PC-9 (cell line): ENCODE data around the gene C12orf50. TPM values are rescaled to one million over a fixed set of nuclear protein-coding genes. Genes with fewer than 3 reads are reported as not detected.
A peak's percentile ranks its signal among the peaks of the same experiment; 100 is the strongest.

Experiments
- BruUV-seq: library from RNA; stranded (reverse); fragments of 400-500 nt; replicated peaks from 2 replicates; lab custom pipeline; 2021; lab: Mats Ljungman, UMichigan
- CTCF ChIA-PET: fragments of 300-600 bp; sonication (Branson Sonifier 250); formaldehyde crosslinking; loops from one replicate; lab custom pipeline; 2022; ENCODE audit warnings: antibody characterized with exemption; lab: Charles Lee
- POLR2A ChIA-PET: fragments of 300-600 bp; sonication (Branson Sonifier 250); formaldehyde crosslinking; loops from one replicate; lab custom pipeline; 2022; ENCODE audit warnings: antibody characterized with exemption; ENCODE audit not compliant: unreplicated experiment; lab: Charles Lee
- DNase-seq, 2 experiments: peaks; one replicate each; pipeline versions ENCODE4 v3.0.0 to v3.0.0-alpha.2; 2015 to 2022; ENCODE audit warnings: mixed read lengths in 1 of 2
- H2AFZ ChIP-seq: fragments of 200-600 bp; sonication (generic); 2 replicates; pipeline ENCODE4 v1.8.1; 2017; ENCODE audit warnings: antibody characterized with exemption
- H3F3A ChIP-seq: fragments of 200-600 bp; sonication (generic); 2 replicates; pipeline ENCODE4 v1.8.1; 2017; ENCODE audit warnings: antibody characterized with exemption, mild to moderate bottlenecking, low read depth; ENCODE audit not compliant: insufficient read depth
- H3K27ac ChIP-seq: fragments of 200-600 bp; sonication (generic); 2 replicates; pipeline ENCODE4 v1.6.1; 2016; ENCODE audit warnings: mixed run types
- H3K27me3 ChIP-seq: fragments of 200-600 bp; sonication (generic); 2 replicates; pipeline ENCODE4 v1.6.1; 2016; ENCODE audit warnings: low read depth, mixed run types; ENCODE audit not compliant: insufficient read depth
- H3K36me3 ChIP-seq: fragments of 200-600 bp; sonication (generic); 2 replicates; pipeline ENCODE4 v1.6.1; 2016; ENCODE audit warnings: low read depth, mixed run types
- H3K4me1 ChIP-seq: fragments of 200-600 bp; sonication (generic); replicated peaks from 2 replicates; pipeline ENCODE4 v1.6.1; 2016; ENCODE audit warnings: mixed run types; ENCODE audit not compliant: insufficient read depth
- H3K4me2 ChIP-seq: fragments of 200-600 bp; sonication (generic); 2 replicates; pipeline ENCODE4 v1.6.1; 2017; ENCODE audit warnings: mixed run types
- H3K4me3 ChIP-seq: fragments of 200-600 bp; sonication (generic); 2 replicates; pipeline ENCODE4 v1.6.1; 2016; ENCODE audit warnings: mixed run types
- H3K79me2 ChIP-seq: fragments of 200-600 bp; sonication (generic); 2 replicates; pipeline ENCODE4 v1.6.1; 2017; ENCODE audit warnings: low read depth, mixed run types
- H3K9me2 ChIP-seq: fragments of 200-600 bp; sonication (generic); 2 replicates; pipeline ENCODE4 v1.8.1; 2017; ENCODE audit warnings: mild to moderate bottlenecking; ENCODE audit not compliant: insufficient read depth
- H3K9me3 ChIP-seq: fragments of 200-600 bp; sonication (generic); 2 replicates; pipeline ENCODE4 v1.8.1; 2016; ENCODE audit warnings: low read depth; ENCODE audit not compliant: insufficient read depth
- H4K20me1 ChIP-seq: fragments of 200-600 bp; sonication (generic); 2 replicates; pipeline ENCODE4 v1.8.1; 2017; ENCODE audit not compliant: insufficient read depth
- CTCF ChIP-seq: fragments of 200-600 bp; sonication (generic); conservative IDR thresholded peaks from 2 replicates; pipeline ENCODE4 v1.6.1; 2017; ENCODE audit warnings: mixed run types, antibody characterized with exemption, mild to moderate bottlenecking, moderate library complexity
- EZH2 ChIP-seq: fragments of 200-600 bp; sonication (generic); IDR thresholded peaks from 2 replicates; pipeline ENCODE4 v1.8.0; 2017; ENCODE audit warnings: antibody characterized with exemption, low read depth
- intact Hi-C: fragments of 100-400 bp; cut with micrococcal nuclease; formaldehyde crosslinking; loops from one replicate; pipeline ENCODE4 v1.10.0; 2022; ENCODE audit not compliant: unreplicated experiment
- total RNA-seq: library from RNA; stranded (reverse); gene quantifications from 2 replicates; pipeline ENCODE4 v1.2.3, GENCODE V29; 2021

The C12orf50 gene
- total RNA-seq, 1 experiment from 2014 or later, result not detected

GRCh38 chr12:88001327-88001726, 27.9 kb downstream of the C12orf50 start:
- Histone ChIP-seq H3K36me3 (no peaks in the 10 kb centered on the region), H3K4me1 (no peaks in the 10 kb centered on the region), H3K79me2 (no peaks in the 10 kb centered on the region), H2AFZ (no peak overlapping the region), H3K27ac (no peak overlapping the region), H3F3A (no peaks in the 10 kb centered on the region), H3K27me3 (no peaks in the 10 kb centered on the region), H3K9me3 (no peaks in the 10 kb centered on the region), H4K20me1 (no peaks in the 10 kb centered on the region), H3K4me3 (no peak overlapping the region), H3K9me2 (no peaks in the 10 kb centered on the region), H3K4me2 (no peak overlapping the region)
- TF ChIP-seq CTCF, result no peak
- TF ChIP-seq EZH2, result no peak
- intact Hi-C loops, result no loop called here
- no peak for DNase-seq
- BruUV-seq, result no TSS peak
- ChIA-PET POLR2A (no interaction called here), CTCF (no interaction called here)

GRCh38 chr12:87995581-87996178, 33.5 kb downstream of the C12orf50 start:
- H2AFZ ChIP-seq, result no peak overlapping the region

GRCh38 chr12:87991483-87991882, 37.7 kb downstream of the C12orf50 start:
- Histone ChIP-seq H3K79me2 (no peaks in the 10 kb centered on the region), H3F3A (no peaks in the 10 kb centered on the region), H3K27ac (no peak overlapping the region), H3K4me1 (no peaks in the 10 kb centered on the region), H3K4me2 (no peak overlapping the region), H3K4me3 (no peak overlapping the region), H4K20me1 (no peaks in the 10 kb centered on the region), H3K9me2 (no peaks in the 10 kb centered on the region; the same call in 1 of the 2 replicates), H3K36me3 (no peaks in the 10 kb centered on the region), H3K27me3 (no peaks in the 10 kb centered on the region), H2AFZ (no peak overlapping the region), H3K9me3 (no peaks in the 10 kb centered on the region)
- no TSS peak for BruUV-seq
- ChIA-PET CTCF (no interaction called here), POLR2A (no interaction called here)
- intact Hi-C loops, result loop anchor here (10.0 kb wide), 1 partner anchor 127 kb away; no protein-coding TSS in a partner anchor
- TF ChIP-seq EZH2 (no peak), CTCF (no peak)
- DNase-seq, result no peak

More at GRCh38 chr12:87995581-87996178, 33.5 kb downstream of the C12orf50 start:
- Histone ChIP-seq H3K79me2 (no peaks in the 10 kb centered on the region), H3K4me2 (peak overlapping the region; percentile 30; the same call in 1 of the 2 replicates), H3K36me3 (no peaks in the 10 kb centered on the region), H3K27me3 (no peaks in the 10 kb centered on the region), H3K4me3 (no peak overlapping the region), H3K9me3 (no peaks in the 10 kb centered on the region), H3K4me1 (no peaks in the 10 kb centered on the region), H3F3A (no peaks in the 10 kb centered on the region), H3K27ac (no peak overlapping the region), H4K20me1 (no peaks in the 10 kb centered on the region), H3K9me2 (no peaks in the 10 kb centered on the region)
- CTCF ChIA-PET, result no interaction called here
- intact Hi-C loops, result loop anchor here (10.0 kb wide), 1 partner anchor 131 kb away; no protein-coding TSS in a partner anchor
- TF ChIP-seq CTCF, result peak; percentile 89
- no peak for TF ChIP-seq EZH2
- POLR2A ChIA-PET, result no interaction called here
- BruUV-seq, result no TSS peak
- DNase-seq, result peak; percentile 45 to 50
